ENCODE measurements around the gene CTDSP2.

Gene CTDSP2

DNA sequence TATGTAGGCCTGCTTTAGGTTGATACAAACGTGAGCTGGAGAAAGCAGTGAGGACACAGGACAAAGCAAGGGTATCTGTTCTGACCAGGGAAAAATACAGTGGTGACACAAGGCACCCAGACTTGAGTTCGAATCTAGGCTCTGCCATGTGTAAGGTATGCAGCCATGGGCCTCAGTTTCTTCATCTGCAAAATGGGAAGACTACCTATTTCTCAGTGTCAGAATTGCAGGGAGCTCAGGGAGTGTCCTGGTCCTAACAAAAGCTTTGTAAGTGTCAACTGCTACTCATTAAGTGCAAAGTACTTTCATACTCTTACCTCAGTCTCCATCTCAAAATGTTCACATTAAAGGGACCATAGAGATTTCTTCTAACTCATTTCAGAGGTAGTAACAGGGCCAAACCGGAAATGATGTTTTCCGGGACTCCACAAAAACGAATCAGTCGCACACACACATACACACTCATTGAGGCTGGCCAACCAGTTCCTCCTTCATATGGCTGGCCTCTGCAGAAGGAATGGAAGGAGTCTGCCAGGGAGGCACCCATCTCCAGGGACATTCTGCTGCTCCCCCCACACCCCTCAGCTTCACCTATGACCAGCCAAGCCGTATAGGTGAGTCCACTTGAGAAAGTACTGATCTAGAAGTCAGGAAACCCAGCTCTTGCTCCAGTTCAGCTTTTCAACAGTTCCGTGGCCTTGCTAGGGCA lies 7.8 kb downstream of the CTDSP2 start:
- DNase-seq (ENCODE audit: low read depth), result no peak
- no peak overlapping the region for H3K4me3 ChIP-seq (ENCODE audit: low read depth, low read length)

- DNase-seq (ENCODE audit: low read depth), result peak; percentile 56
- H3K4me3 ChIP-seq (ENCODE audit: low read depth, low read length), result no peak overlapping the region
These were observed 8.5 kb downstream of the CTDSP2 start for GRCh38 chr12:57837864-57838562.

- peak overlapping the region; percentile 5 for H3K4me3 ChIP-seq (ENCODE audit: low read depth, low read length)
- DNase-seq (ENCODE audit: low read depth), result peak; percentile 55
These were observed 9.8 kb downstream of the CTDSP2 start for GRCh38 chr12:57836442-57837375.

GRCh38 chr12:57835366-57836288 lies 10.9 kb downstream of the CTDSP2 start:
- no peak overlapping the region for H3K4me3 ChIP-seq (ENCODE audit: low read depth, low read length)
- no peak for DNase-seq (ENCODE audit: low read depth)

- no peak overlapping the region for H3K4me3 ChIP-seq (ENCODE audit: low read depth, low read length)
These were observed 12.2 kb downstream of the CTDSP2 start for GRCh38 chr12:57834086-57834876.

DNA sequence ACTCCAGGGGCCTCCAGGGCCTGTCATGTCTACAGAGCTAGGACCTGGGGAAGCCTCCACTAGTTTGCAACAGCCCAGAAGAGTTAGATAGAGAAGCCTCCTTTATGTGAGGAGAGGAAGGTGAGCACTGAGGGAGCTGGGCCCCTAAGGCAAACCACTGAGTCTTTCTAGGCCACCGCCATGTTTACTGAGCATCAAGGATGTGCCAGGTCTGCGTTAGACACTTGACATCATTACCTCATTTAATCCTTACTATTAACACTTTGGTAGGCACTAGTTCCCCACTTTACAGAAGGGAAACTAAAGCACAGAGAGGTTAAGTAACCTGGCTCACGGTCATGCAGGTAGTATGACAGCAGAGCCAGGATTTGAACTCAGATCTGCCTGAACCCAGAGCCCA lies 12.9 kb downstream of the CTDSP2 start:
- no peak for DNase-seq (ENCODE audit: low read depth)
- no peak overlapping the region for H3K4me3 ChIP-seq (ENCODE audit: low read depth, low read length)

More at GRCh38 chr12:57834086-57834876, 12.2 kb downstream of the CTDSP2 start:
- DNase-seq (ENCODE audit: low read depth), result no peak

GRCh38 chr12:57832966-57833365 lies 13.6 kb downstream of the CTDSP2 start:
- H3K4me3 ChIP-seq (ENCODE audit: low read depth, low read length), result no peak overlapping the region
- no peak for DNase-seq (ENCODE audit: low read depth)

- no peak overlapping the region for H3K4me3 ChIP-seq (ENCODE audit: low read depth, low read length)
- DNase-seq (ENCODE audit: low read depth), result no peak
These were observed 16.1 kb downstream of the CTDSP2 start for GRCh38 chr12:57830393-57830792.

- no peak overlapping the region for H3K4me3 ChIP-seq (ENCODE audit: low read depth, low read length)
- no peak for DNase-seq (ENCODE audit: low read depth)
These were observed 17.3 kb downstream of the CTDSP2 start for GRCh38 chr12:57829025-57829777.

DNA sequence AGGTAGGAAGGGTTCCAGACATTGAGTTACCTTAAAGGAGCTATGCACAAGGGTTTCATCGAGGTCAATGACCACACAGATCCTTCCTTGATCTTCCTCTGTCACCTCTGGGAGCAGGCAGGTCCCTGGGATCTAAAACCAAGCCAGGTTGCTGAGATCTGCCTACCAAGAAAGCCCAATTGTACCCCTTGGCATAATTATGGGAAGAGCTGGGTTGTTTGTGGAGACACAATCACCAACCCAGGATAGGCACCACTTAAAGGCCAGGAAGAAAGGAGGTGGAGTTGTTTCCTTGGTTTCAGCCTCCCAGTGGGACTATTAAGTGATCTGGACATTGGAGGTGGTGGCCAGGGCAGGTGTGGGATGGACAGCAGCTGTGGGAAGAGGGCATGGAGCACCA lies 19.6 kb downstream of the CTDSP2 start:
- H3K4me3 ChIP-seq (ENCODE audit: low read depth, low read length), result no peak overlapping the region
- no peak for DNase-seq (ENCODE audit: low read depth)

DNA sequence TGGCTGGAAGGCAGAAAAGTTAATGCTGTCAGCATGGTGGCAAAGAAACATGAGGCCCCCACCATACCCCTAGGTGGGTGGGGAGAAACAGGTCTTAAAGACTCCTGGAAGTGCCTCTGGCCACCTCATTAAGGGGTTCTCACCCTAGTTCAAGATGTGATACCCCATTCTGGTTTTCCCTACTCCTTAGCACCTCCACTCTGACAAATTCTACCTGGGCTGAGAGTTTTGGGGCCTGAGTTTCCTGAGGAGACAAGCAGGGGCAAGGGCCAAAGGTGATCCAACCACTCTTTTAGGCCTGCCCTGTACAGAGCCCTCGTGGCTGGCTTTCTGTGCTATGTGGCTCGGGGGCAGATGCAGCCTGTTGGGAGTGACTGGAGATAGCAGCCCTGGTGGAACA lies 20.1 kb downstream of the CTDSP2 start:
- no peak for DNase-seq (ENCODE audit: low read depth)
- no peak overlapping the region for H3K4me3 ChIP-seq (ENCODE audit: low read depth, low read length)

GRCh38 chr12:57825451-57825850 lies 21.1 kb downstream of the CTDSP2 start:
- no peak overlapping the region for H3K4me3 ChIP-seq (ENCODE audit: low read depth, low read length)
- DNase-seq (ENCODE audit: low read depth), result no peak

DNA sequence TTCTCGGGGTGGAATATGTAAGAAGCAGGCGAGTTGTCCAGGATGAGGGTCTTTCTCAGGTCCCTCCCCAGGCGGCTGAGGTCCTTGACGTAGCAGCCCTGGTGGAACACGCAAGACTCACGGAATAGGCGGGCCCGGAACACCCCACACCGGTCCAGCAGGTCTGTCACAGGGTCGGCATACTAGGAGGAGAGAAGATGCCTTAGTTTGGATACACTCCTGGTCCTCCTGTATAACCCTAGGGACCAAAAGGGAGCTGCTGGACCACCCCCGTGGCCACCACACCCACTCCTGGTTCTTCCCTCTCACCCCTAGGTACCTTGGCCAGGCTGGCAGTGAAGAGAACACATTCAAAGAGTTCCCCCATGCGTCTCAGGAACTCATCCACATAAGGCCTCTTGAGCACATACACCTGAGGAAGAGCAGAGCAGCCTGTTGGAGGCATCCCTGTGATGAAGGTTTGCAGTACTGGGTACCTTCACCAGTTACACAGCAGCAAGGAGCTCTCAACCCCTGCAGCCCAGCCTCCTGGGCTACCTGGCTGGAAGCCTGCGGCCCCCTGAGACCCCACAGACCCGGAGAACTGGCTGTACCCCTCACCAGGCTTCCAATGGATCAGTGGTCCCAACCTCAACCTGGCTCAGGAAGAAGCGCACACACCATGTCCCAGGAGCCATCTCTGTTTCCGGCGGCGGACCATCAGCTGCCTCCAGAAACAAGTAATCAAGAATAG lies 22.5 kb downstream of the CTDSP2 start:
- no peak overlapping the region for H3K4me3 ChIP-seq (ENCODE audit: low read depth, low read length)

GRCh38 chr12:57823131-57823907 lies 23.2 kb downstream of the CTDSP2 start:
- no peak for DNase-seq (ENCODE audit: low read depth)

More for the DNA sequence above, 22.5 kb downstream of the CTDSP2 start:
- no peak for DNase-seq (ENCODE audit: low read depth)

GRCh38 chr12:57822392-57823130 lies 24.0 kb downstream of the CTDSP2 start:
- no peak for DNase-seq (ENCODE audit: low read depth)
- no peak overlapping the region for H3K4me3 ChIP-seq (ENCODE audit: low read depth, low read length)

More at GRCh38 chr12:57823131-57823907, 23.2 kb downstream of the CTDSP2 start:
- H3K4me3 ChIP-seq (ENCODE audit: low read depth, low read length), result no peak overlapping the region

Data from skeletal muscle cell (primary cell).